Activated CD4-positive, alpha-beta T cell treated with anti-CD3 and anti-CD28 coated beads, Interleukin-2, amount 50 U/mL, for 4 hours (primary cell): ENCODE results near the gene RAB25.
A peak's percentile ranks its signal among the peaks of the same experiment; 100 is the strongest.

Experiments
- DNase-seq, 2 experiments: peaks; one replicate each; pipeline ENCODE4 v3.0.0-alpha.2; 2020

RAB25 gene

GRCh38 chr1:156080863-156081179, 19.9 kb downstream of the RAB25 start:
- no peak for DNase-seq

- no peak for DNase-seq
Observed at GRCh38 chr1:156081180-156081916, 20.4 kb downstream of the RAB25 start.

- DNase-seq: no peak
Observed at GRCh38 chr1:156081917-156082308, 21.0 kb downstream of the RAB25 start.

- DNase-seq: peak; percentile 46 to 50
Observed at GRCh38 chr1:156082309-156083091, 21.5 kb downstream of the RAB25 start, which contains the start of gene MEX3A. Gene MEX3A (minus strand): TSS chr1:156082465. CDS start chr1:156081998, 467 bp downstream.

- DNase-seq: no peak
Observed at GRCh38 chr1:156083800-156084790, 23.1 kb downstream of the RAB25 start.

- no peak for DNase-seq
Observed at GRCh38 chr1:156086256-156086662, 25.3 kb downstream of the RAB25 start.

- DNase-seq: no peak
Observed at GRCh38 chr1:156089704-156090103, 28.7 kb downstream of the RAB25 start.

- DNase-seq: no peak
Observed at GRCh38 chr1:156090138-156090839, 29.3 kb downstream of the RAB25 start.

GRCh38 chr1:156090840-156091188, 29.9 kb downstream of the RAB25 start:
- DNase-seq: peak; percentile 89 to 91

GRCh38 chr1:156091610-156092009, 30.6 kb downstream of the RAB25 start:
- no peak for DNase-seq

GRCh38 chr1:156095906-156096508, 35.0 kb downstream of the RAB25 start:
- no peak for DNase-seq

- DNase-seq: peak; percentile 82 to 84
Observed at GRCh38 chr1:156096640-156097391, 35.9 kb downstream of the RAB25 start.

GRCh38 chr1:156097499-156098178, 36.7 kb downstream of the RAB25 start:
- no peak for DNase-seq

GRCh38 chr1:156098784-156099183, 37.8 kb downstream of the RAB25 start:
- DNase-seq: no peak

GRCh38 chr1:156099282-156099681, 38.3 kb downstream of the RAB25 start:
- no peak for DNase-seq

- no peak for DNase-seq
Observed at GRCh38 chr1:156100205-156100995, 39.4 kb downstream of the RAB25 start.

- DNase-seq: no peak
Observed at GRCh38 chr1:156101880-156102279, 40.9 kb downstream of the RAB25 start.

- DNase-seq: no peak
Observed at GRCh38 chr1:156102633-156103511, 41.9 kb downstream of the RAB25 start.

GRCh38 chr1:156103521-156103947, 42.6 kb downstream of the RAB25 start:
- DNase-seq: peak in 1 of 2 experiments; percentile 43
